Fibroblast of skin of right quadriceps (primary cell): ENCODE measurements around the gene SDR39U1.

Experiments
- DNase-seq: peaks from one replicate; pipeline ENCODE4 v3.0.0-alpha.2; 2013

The SDR39U1 gene

GRCh38 chr14:24441485-24441884, 1.1 kb downstream of the SDR39U1 start:
- no peak for DNase-seq

- no peak for DNase-seq
Measured at GRCh38 chr14:24440606-24441399, 1.8 kb downstream of the SDR39U1 start.

DNA sequence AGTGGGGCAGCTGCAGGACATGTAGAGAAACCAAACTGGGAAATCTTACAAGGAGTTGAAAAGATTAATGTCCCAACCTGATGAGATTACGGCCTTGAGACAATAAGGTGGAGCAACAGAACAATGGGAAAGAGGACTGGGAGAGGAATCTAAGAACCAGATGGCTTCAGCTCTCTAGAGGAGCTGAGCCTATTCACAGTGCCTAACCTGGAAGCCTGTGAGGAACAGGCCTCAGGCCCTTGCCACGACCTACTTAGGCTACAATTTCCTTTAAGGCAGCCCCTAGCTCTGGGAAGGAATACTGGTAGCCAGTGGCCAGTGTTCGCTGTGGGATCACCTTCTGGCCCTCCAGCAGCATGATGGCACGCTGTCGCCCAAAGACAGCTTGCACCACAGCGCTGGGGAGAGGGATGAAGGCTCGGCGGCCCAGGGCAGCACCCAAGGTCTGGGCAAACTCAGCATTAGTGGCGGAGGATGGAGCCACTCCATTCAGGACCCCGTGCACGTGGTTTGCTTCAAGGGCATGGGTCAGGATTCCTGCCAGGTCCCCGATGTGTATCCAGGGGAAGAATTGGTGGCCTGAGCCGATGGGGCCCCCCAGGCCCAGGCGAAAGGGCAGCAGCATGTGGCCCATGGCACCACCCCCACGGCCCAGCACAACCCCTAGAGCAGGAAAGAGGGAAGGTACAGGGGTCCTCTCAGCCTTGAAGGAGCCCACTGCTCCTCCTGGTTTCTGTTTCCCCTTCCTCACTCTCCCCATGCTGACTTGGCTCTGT, 2.6 kb downstream of the SDR39U1 start:
- no peak for DNase-seq

DNA sequence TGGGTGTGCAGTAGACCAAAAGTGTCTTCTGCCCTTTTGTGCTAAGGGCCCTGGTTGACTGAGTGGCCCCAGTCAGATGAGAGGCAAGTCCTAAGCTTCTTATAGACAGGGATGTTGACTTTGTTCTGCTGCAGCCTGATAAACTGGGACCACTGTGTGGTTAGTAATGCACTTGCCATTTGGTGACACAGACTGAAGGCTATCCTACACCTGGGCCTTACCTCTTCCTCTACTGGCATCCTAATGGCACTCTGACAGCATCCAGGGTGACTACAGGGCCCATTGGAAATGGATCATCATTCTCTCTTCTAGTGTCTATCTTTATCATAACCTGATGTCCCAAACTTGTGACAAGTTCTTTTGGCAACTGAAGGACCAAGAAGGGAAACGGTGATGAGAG, 3.3 kb downstream of the SDR39U1 start:
- no peak for DNase-seq

DNA sequence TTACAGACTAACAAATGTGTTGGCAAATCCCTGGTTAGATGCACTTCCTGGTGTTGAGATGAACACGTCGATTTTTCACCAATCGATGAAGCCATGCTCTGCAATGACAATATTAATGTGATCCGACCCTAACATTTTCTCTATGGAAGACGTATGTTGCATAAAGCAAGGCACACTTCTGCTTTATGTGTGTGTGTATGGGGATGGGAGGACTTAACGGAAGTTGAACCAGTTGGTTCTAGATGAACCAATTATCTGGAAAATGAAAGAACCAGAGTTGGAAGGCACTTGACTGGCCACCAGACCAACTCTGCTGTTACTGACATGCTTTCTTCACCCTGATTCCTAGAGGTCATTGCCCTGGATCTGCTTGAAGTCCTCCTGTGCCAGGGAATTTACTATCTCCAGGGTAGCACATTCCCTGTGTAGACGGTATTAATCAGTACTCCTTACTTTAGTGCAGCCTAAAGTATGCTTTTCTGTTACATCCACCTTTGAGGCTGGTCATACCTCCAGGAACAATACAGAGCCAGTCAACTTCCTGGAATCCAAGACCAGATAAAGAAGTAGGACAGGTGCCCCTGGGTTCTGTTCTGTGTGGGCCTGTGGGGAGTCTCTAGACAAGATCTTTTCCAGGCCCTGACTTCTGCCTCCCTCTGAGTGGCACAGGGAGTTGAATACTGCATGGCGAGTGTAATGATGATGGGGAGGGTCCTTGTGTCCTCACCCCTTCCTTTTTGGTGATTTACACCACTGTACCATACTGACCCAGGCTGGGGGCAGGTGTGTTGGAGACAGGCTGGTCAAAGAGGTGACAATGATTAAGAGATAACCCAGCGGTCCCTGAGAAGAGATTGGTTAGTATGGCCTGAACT, 4.1 kb downstream of the SDR39U1 start:
- no peak for DNase-seq

DNA sequence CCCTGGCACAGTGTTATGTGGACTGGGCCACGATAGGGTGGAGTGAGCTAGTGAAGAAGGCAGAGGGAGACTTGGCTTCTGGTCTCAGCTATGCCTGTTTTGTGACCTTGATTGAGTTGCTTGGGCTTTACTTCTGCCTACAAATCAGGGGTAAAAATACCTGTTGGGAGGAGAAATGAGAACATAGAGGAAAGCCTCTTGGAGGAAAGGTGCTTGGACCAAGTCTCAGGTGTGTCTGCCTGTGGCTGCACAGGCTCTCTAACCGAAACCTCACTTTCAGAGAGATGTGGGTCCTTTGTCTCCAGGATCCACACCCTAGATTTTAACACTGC, 4.9 kb downstream of the SDR39U1 start:
- no peak for DNase-seq

GRCh38 chr14:24437020-24437735, 5.4 kb downstream of the SDR39U1 start:
- DNase-seq: no peak

- DNase-seq: peak; percentile 67
Measured at GRCh38 chr14:24436355-24437019, 6.1 kb downstream of the SDR39U1 start.

- no peak for DNase-seq
Measured at GRCh38 chr14:24435998-24436354, 6.6 kb downstream of the SDR39U1 start.

DNA sequence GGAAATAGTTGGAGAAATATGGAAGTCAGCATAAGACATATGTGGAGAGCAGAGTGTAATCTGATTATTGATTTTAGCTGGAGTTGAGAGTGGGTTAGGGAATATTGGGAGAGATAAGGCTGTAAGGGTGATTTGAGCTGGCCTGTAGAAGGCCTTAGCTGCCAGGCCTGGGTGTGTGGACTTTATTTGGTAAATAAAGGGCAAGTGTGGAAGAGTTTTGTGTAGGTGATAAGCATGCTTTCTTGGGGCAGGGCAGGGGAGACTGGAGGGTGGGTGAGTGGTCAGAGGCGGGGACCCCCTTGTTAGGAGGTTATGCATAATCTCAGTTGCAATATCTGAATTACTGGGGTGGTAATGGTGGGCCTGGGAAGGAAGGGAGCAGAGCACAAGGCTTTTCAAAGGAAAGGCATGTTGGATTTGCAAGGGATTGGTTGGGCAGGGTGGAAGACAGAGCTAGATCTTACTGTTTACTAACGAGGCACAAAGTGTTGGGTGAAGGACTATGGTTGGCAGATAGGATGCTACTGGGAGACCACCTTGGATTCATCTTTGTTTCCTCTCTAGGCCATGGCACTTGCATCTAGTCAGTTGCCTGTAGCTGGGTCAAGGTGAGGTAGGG, 7.3 kb downstream of the SDR39U1 start:
- no peak for DNase-seq

DNA sequence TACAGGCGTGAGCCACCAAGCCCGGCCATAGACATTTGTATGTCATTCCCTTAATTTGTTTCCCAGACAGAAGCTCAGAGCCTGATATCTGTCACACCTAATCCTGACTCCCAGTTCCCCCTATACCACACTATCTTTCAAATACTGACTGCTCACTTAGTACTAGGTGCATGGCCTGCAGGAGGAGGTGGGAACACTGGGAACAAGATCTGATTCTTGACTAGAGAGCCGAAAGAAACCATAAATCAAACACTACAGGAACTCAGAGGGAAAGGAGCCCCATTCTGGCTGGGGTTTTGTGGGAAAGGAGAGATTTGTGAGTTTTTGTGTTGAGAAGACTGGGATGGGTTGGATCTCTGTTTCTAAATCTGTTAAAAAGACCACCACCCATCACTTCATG, 7.9 kb downstream of the SDR39U1 start:
- no peak for DNase-seq

- DNase-seq: no peak
Measured at GRCh38 chr14:24434036-24434435, 8.5 kb downstream of the SDR39U1 start.

DNA sequence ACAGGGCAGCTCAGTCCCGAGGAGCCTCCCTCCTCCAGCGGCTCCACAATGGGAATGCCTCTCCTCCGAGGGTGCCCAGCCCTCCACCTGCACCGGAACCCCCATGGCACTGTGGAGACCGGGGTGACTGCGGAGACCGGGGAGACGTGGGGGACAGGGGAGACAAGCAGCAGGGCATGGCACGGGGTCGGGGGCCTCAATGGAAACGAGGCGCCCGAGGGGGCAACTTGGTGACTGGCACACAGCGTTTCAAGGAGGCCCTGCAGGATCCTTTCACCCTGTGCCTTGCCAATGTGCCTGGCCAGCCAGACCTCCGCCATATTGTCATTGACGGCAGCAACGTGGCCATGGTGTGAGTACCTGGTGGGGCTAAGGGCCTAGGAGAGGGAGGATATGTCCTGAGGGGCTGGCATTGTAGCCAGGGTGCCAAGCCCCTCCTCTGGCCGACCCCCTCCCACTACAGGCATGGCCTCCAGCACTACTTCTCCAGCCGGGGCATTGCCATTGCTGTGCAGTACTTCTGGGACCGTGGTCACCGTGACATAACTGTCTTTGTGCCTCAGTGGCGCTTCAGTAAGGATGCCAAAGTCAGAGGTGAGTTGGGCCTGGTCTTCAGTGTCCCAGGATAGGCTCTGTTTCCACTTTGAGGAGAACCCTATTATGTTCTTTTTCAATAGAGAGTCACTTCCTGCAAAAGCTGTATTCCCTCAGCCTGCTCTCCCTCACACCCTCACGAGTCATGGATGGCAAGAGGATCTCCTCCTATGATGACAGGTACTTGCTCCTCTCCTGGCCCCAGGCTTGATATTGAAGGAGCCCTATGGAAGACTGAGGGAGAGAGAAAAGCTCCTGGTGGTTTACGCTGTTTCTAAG, 10.1 kb downstream of the SDR39U1 start:
- no peak for DNase-seq

GRCh38 chr14:24431569-24432258, 10.9 kb downstream of the SDR39U1 start:
- peak; percentile 89 for DNase-seq

- peak; percentile 60 for DNase-seq
Measured at GRCh38 chr14:24430682-24431568, 11.7 kb downstream of the SDR39U1 start.

- DNase-seq: peak; percentile 75
Measured at GRCh38 chr14:24430143-24430681, 12.4 kb downstream of the SDR39U1 start.

GRCh38 chr14:24429395-24430142, 13.0 kb downstream of the SDR39U1 start, which contains the start of the genes CBLN3 and KHNYN:
Gene CBLN3, minus strand, starts transcription at chr14:24429668. Its CDS starts 614 bp downstream, at chr14:24429054.
Gene KHNYN, plus strand, starts transcription at chr14:24429954. Its CDS starts 777 bp downstream, at chr14:24430731.
- DNase-seq: peak; percentile 94
